IPS-20b (cell line): Measurements from ENCODE around the gene FAM13B.
"Not testable (repeated sequence)": the region's sequence is repeated elsewhere in the genome, so short reads cannot be mapped to it uniquely, and the experiment has no call there.

Experiments used
- H3K27ac ChIP-seq: one replicate; pipeline ENCODE4 v1.5.1; 2013; ENCODE audit warnings: low read length
- H3K27me3 ChIP-seq: 2 replicates; pipeline ENCODE4 v1.6.1; 2013; ENCODE audit warnings: mild to moderate bottlenecking, low read length, inconsistent platforms; ENCODE audit not compliant: insufficient read depth
- H3K36me3 ChIP-seq: 2 replicates; pipeline ENCODE4 v1.6.1; 2013; ENCODE audit warnings: low read depth, mild to moderate bottlenecking, inconsistent platforms, low read length, moderate library complexity; ENCODE audit not compliant: insufficient read depth
- H3K4me1 ChIP-seq: 2 replicates; pipeline ENCODE4 v1.6.1; 2013; ENCODE audit warnings: mild to moderate bottlenecking, control low read depth, inconsistent platforms, low read length, moderate library complexity; ENCODE audit not compliant: insufficient read depth
- H3K4me3 ChIP-seq: 2 replicates; pipeline ENCODE4 v1.5.1; 2013; ENCODE audit warnings: mild to moderate bottlenecking, low read length, inconsistent platforms
- H3K9ac ChIP-seq: 2 replicates; pipeline ENCODE4 v1.6.1; 2013; ENCODE audit warnings: low read depth, mild to moderate bottlenecking, inconsistent platforms, low read length, moderate library complexity
- H3K9me3 ChIP-seq: 2 replicates; pipeline ENCODE4 v1.6.1; 2013; ENCODE audit warnings: mild to moderate bottlenecking, low read depth, low read length, inconsistent platforms; ENCODE audit not compliant: insufficient read depth

Gene FAM13B

GRCh38 chr5:137954131-137954879, 78.6 kb downstream of the FAM13B start:
- H3K36me3 ChIP-seq = peaks cover 77% of the 10 kb centered on the region
- H3K27ac ChIP-seq = no peak overlapping the region
- H3K9ac ChIP-seq = no peak overlapping the region

GRCh38 chr5:137945825-137946224, 87.1 kb downstream of the FAM13B start:
- Histone ChIP-seq H3K27me3 (no peaks in the 10 kb centered on the region), H3K9ac (no peak overlapping the region), H3K27ac (no peak overlapping the region), H3K4me1 (no peaks in the 10 kb centered on the region), H3K4me3 (no peak overlapping the region), H3K9me3 (no peaks in the 10 kb centered on the region), H3K36me3 (peaks cover 93% of the 10 kb centered on the region)

More at GRCh38 chr5:137954131-137954879, 78.6 kb downstream of the FAM13B start:
- Histone ChIP-seq H3K4me1 (no peaks in the 10 kb centered on the region), H3K4me3 (no peak overlapping the region), H3K9me3 (no peaks in the 10 kb centered on the region), H3K27me3 (no peaks in the 10 kb centered on the region)

GRCh38 chr5:137944280-137944679, 88.6 kb downstream of the FAM13B start:
- H3K4me1 ChIP-seq, H3K9me3 ChIP-seq, H3K4me3 ChIP-seq, H3K9ac ChIP-seq, H3K27me3 ChIP-seq, H3K27ac ChIP-seq: not testable (repeated sequence)
- H3K36me3 ChIP-seq = peaks cover 94% of the 10 kb centered on the region

GRCh38 chr5:137939331-137939730, 93.5 kb downstream of the FAM13B start:
- H3K4me1 ChIP-seq = no peaks in the 10 kb centered on the region
- H3K9me3 ChIP-seq = no peaks in the 10 kb centered on the region
- no peaks in the 10 kb centered on the region for H3K27me3 ChIP-seq
- no peak overlapping the region for H3K9ac ChIP-seq
- H3K36me3 ChIP-seq = peaks cover 68% of the 10 kb centered on the region
- H3K27ac ChIP-seq = no peak overlapping the region
- H3K4me3 ChIP-seq = no peak overlapping the region

GRCh38 chr5:137938751-137939143, 94.1 kb downstream of the FAM13B start:
- Histone ChIP-seq H3K9ac (no peak overlapping the region), H3K27me3 (no peaks in the 10 kb centered on the region), H3K4me3 (no peak overlapping the region)

GRCh38 chr5:137937994-137938750, 94.7 kb downstream of the FAM13B start:
- Histone ChIP-seq H3K4me1 (no peaks in the 10 kb centered on the region), H3K27me3 (no peaks in the 10 kb centered on the region), H3K36me3 (peaks cover 60% of the 10 kb centered on the region), H3K27ac (no peak overlapping the region), H3K4me3 (no peak overlapping the region), H3K9ac (no peak overlapping the region), H3K9me3 (no peaks in the 10 kb centered on the region)

More at GRCh38 chr5:137938751-137939143, 94.1 kb downstream of the FAM13B start:
- Histone ChIP-seq H3K27ac (no peak overlapping the region), H3K9me3 (no peaks in the 10 kb centered on the region), H3K36me3 (peaks cover 62% of the 10 kb centered on the region), H3K4me1 (no peaks in the 10 kb centered on the region)

- Histone ChIP-seq H3K36me3 (peaks cover 37% of the 10 kb centered on the region), H3K4me3 (no peak overlapping the region), H3K4me1 (no peaks in the 10 kb centered on the region), H3K27me3 (no peaks in the 10 kb centered on the region), H3K27ac (no peak overlapping the region), H3K9me3 (no peaks in the 10 kb centered on the region), H3K9ac (no peak overlapping the region)
Observed at GRCh38 chr5:137935694-137936093, 97.2 kb downstream of the FAM13B start.

GRCh38 chr5:137935190-137935589, 97.7 kb downstream of the FAM13B start:
- Histone ChIP-seq H3K27ac (no peak overlapping the region), H3K9me3 (no peaks in the 10 kb centered on the region), H3K4me1 (no peaks in the 10 kb centered on the region), H3K9ac (no peak overlapping the region), H3K4me3 (no peak overlapping the region), H3K36me3 (peaks cover 32% of the 10 kb centered on the region), H3K27me3 (no peaks in the 10 kb centered on the region)

GRCh38 chr5:137933491-137933911, 99.4 kb downstream of the FAM13B start:
- H3K27me3 ChIP-seq = no peaks in the 10 kb centered on the region
- H3K9me3 ChIP-seq = no peaks in the 10 kb centered on the region
- H3K27ac ChIP-seq = no peak overlapping the region
- peaks cover 15% of the 10 kb centered on the region for H3K36me3 ChIP-seq
- H3K4me1 ChIP-seq = no peaks in the 10 kb centered on the region
- no peak overlapping the region for H3K9ac ChIP-seq
- H3K4me3 ChIP-seq = no peak overlapping the region

GRCh38 chr5:137932800-137933199, 100.1 kb downstream of the FAM13B start:
- H3K9me3 ChIP-seq = no peaks in the 10 kb centered on the region
- H3K36me3 ChIP-seq = peaks cover 9% of the 10 kb centered on the region; the same call in 1 of the 2 replicates
- no peaks in the 10 kb centered on the region for H3K4me1 ChIP-seq
- H3K27me3 ChIP-seq = no peaks in the 10 kb centered on the region
- H3K27ac ChIP-seq = no peak overlapping the region
- H3K9ac ChIP-seq = no peak overlapping the region
- no peak overlapping the region for H3K4me3 ChIP-seq

GRCh38 chr5:137923856-137924255, 109.0 kb downstream of the FAM13B start:
- H3K9ac ChIP-seq = no peak overlapping the region
- H3K9me3 ChIP-seq = no peaks in the 10 kb centered on the region
- H3K27ac ChIP-seq = no peak overlapping the region
- no peaks in the 10 kb centered on the region for H3K36me3 ChIP-seq
- no peaks in the 10 kb centered on the region for H3K27me3 ChIP-seq
- H3K4me1 ChIP-seq = no peaks in the 10 kb centered on the region
- H3K4me3 ChIP-seq = no peak overlapping the region

- no peaks in the 10 kb centered on the region for H3K9me3 ChIP-seq
- H3K4me1 ChIP-seq = no peaks in the 10 kb centered on the region
- H3K4me3 ChIP-seq = no peak overlapping the region
- H3K27me3 ChIP-seq = no peaks in the 10 kb centered on the region
- no peak overlapping the region for H3K27ac ChIP-seq
- H3K9ac ChIP-seq = no peak overlapping the region
- H3K36me3 ChIP-seq = no peaks in the 10 kb centered on the region
Observed at GRCh38 chr5:137921931-137922330, 110.9 kb downstream of the FAM13B start.
